Measurements from ENCODE around the gene CBARP. TPM values are rescaled to one million over a fixed set of nuclear protein-coding genes. Genes with fewer than 3 reads are reported as not detected.
A peak's percentile ranks its signal among the peaks of the same experiment; 100 is the strongest.

CBARP gene
- total RNA-seq, 6 donors from 2014 or later: 0.30 to 1.8 (median 1.0) TPM; not detected in 2

DNA sequence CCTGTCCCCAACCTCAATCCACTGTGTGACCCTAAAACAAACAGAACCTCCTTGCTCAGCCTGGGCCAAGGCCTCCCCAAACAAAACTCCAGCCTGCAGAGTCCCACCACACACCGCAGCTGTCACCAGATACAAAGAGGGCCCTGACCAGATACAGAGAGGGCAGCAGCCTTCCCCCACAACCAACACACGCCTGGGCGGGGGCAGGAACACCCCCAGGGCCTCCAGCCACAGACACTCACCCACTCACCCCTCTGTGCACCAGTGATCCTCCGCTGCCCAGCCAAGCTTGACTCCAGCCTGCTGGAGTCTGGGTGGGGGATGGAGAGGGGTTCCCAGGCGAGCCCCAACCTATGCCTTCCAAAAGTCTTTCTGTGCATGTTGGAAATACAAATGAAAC lies 25.4 kb upstream of the CBARP start:
- Histone ChIP-seq H3K4me1 (peaks cover 78 to 94% (median 88%) of the 10 kb centered on the region in 4 donors), H3K9me3 (no peaks in the 10 kb centered on the region), H3K4me3 (no peak overlapping the region), H3K36me3 (peaks cover 0 to 10% (median 4%) of the 10 kb centered on the region in 4 donors), H3K27ac (peak overlapping the region; percentile 91 to 100 (median 98)), H3K27me3 (no peaks in the 10 kb centered on the region)
- ATAC-seq (ENCODE audit: low FRiP score in 2 of 2) (no peak), DNase-seq (peak in 1 of 2 donors; percentile 33)
- TF ChIP-seq, protein P1, sequence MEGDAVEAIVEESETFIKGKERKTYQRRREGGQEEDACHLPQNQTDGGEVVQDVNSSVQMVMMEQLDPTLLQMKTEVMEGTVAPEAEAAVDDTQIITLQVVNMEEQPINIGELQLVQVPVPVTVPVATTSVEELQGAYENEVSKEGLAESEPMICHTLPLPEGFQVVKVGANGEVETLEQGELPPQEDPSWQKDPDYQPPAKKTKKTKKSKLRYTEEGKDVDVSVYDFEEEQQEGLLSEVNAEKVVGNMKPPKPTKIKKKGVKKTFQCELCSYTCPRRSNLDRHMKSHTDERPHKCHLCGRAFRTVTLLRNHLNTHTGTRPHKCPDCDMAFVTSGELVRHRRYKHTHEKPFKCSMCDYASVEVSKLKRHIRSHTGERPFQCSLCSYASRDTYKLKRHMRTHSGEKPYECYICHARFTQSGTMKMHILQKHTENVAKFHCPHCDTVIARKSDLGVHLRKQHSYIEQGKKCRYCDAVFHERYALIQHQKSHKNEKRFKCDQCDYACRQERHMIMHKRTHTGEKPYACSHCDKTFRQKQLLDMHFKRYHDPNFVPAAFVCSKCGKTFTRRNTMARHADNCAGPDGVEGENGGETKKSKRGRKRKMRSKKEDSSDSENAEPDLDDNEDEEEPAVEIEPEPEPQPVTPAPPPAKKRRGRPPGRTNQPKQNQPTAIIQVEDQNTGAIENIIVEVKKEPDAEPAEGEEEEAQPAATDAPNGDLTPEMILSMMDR (IDR thresholded peaks at IDR 0.05): no peak
- no peak for TF ChIP-seq EP300 (IDR thresholded peaks at IDR 0.05)
- TF ChIP-seq POLR2A (IDR thresholded peaks at IDR 0.05): no peak
- no peak for TF ChIP-seq POLR2AphosphoS5 (IDR thresholded peaks at IDR 0.05)
- WGBS, 2 donors: 84 to 100% methylated on average over 1 to 3 of the region's 5 CpGs

DNA sequence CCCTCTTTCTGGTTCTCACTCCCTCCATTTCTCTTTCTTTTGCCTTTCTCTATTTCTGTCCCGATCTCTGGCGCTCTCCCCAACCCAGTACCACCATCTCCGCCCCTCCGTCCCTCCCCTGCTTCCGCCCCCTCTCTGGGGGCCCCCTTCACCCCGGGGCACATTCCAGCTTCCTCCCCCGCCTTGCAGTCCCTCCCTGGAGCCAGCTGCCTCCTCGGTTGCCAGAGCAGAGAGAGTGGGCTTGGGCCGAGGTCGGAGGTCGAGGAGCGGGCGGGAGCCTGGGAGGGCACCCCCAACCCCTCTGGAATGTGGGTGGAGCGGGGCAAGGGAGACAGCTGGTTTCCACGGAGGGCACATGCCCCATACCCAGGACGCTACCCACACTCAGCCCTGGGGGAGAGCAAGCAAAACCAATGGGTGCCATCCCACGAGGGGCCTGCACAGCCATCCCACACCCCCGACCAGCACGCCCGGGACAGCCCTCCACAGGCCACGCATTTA lies 24.9 kb upstream of the CBARP start:
- Histone ChIP-seq H3K9me3 (no peaks in the 10 kb centered on the region), H3K4me1 (peaks cover 78 to 94% (median 88%) of the 10 kb centered on the region in 4 donors), H3K27me3 (no peaks in the 10 kb centered on the region), H3K36me3 (peaks cover 0 to 15% (median 9%) of the 10 kb centered on the region in 4 donors), H3K27ac (peak overlapping the region; percentile 91 to 100 (median 98)), H3K4me3 (peak overlapping the region in 3 of 4 donors; percentile 5 to 63 (median 62))
- TF ChIP-seq EP300 (IDR thresholded peaks at IDR 0.05): no peak
- TF ChIP-seq POLR2AphosphoS5 (IDR thresholded peaks at IDR 0.05): no peak
- TF ChIP-seq, protein P1 (IDR thresholded peaks at IDR 0.05): no peak
- TF ChIP-seq POLR2A (IDR thresholded peaks at IDR 0.05): no peak
- no peak for ATAC-seq (ENCODE audit: low FRiP score in 2 of 2)
- peak in 1 of 2 donors; percentile 81 for DNase-seq
- WGBS, 2 donors: 43 to 47% methylated on average over 13 to 21 of the region's 21 CpGs

DNA sequence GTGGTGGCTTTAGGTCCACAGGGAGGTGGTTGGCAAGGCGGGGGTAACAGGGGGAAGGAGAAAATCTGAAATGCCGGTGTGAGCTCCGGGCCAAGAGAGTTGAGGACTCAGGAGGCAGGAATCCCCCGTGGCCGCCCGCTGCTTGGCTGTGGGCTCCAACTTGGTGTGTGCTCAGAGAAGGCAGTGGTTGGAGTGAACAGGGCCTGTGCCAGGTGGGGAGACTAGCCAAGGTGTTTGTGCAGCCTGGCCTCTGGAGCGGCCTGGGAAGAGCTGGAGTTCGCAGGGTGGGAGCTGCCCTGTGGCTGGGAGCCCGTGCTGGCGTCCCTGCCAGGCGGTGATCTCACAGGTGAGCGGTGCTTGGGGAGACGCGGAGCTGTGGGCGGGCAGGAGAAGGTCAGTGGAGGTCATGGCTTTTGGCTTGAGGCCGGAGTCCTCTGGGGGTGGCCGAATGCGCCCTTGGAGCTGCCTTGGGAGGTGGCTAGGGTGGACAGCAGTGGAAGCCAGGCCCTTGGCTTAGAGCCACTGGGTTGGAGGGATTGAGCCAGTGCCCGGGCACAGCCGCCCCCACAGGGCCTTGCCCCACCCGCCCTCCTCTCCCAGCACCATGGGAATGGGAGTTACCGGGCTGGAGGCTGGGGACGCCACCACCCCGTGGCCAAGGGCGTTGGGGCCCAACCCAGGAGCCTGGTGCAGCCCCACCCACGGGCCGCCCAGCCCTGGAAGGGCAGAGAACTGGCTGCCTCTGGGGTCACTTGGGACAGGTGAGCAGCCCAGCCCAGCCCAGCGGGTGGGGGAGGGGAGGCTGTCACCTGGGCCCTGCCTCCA lies 24.2 kb upstream of the CBARP start:
- ATAC-seq (ENCODE audit: low FRiP score in 2 of 2) (peak in 1 of 2 donors; percentile 73), DNase-seq (peak; percentile 93 to 96)
- Histone ChIP-seq H3K36me3 (peaks cover 2 to 22% (median 16%) of the 10 kb centered on the region in 4 donors), H3K27ac (peak overlapping the region; percentile 91 to 100 (median 98)), H3K4me1 (peaks cover 78 to 94% (median 88%) of the 10 kb centered on the region in 4 donors), H3K9me3 (no peaks in the 10 kb centered on the region), H3K27me3 (no peaks in the 10 kb centered on the region), H3K4me3 (peak overlapping the region; percentile 1 to 63 (median 58))
- 21 to 24% methylated on average over 9 to 27 of the region's 28 CpGs for WGBS, 2 donors
- TF ChIP-seq POLR2AphosphoS5 (IDR thresholded peaks at IDR 0.05) (peak; percentile 43 to 48), POLR2A (IDR thresholded peaks at IDR 0.05) (peak in 2 of 4 donors; percentile 39 to 73), EP300 (IDR thresholded peaks at IDR 0.05) (peak in 1 of 4 donors; percentile 8)
- TF ChIP-seq, protein P1 (IDR thresholded peaks at IDR 0.05): no peak

DNA sequence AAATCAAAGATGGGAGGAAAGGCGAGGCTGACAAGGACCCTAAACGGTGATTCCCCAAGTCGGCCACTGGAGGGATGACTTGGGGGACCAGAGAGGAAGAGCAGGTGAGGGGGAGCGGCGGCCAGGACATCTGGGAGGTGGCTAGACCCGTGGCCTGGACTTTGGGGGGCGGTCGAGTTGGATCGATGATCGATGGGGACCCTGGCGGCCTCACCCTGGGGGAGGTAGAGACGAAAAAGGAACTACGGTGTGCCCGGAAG lies 23.7 kb upstream of the CBARP start:
- DNase-seq (no peak), ATAC-seq (ENCODE audit: low FRiP score in 2 of 2) (no peak)
- Histone ChIP-seq H3K4me1 (peaks cover 79 to 94% (median 88%) of the 10 kb centered on the region in 4 donors), H3K27me3 (no peaks in the 10 kb centered on the region), H3K36me3 (peaks cover 2 to 27% (median 21%) of the 10 kb centered on the region in 4 donors), H3K9me3 (no peaks in the 10 kb centered on the region), H3K27ac (peak overlapping the region; percentile 91 to 100 (median 98)), H3K4me3 (peak overlapping the region; percentile 1 to 63 (median 58))
- TF ChIP-seq EP300 (IDR thresholded peaks at IDR 0.05) (no peak), POLR2AphosphoS5 (IDR thresholded peaks at IDR 0.05) (no peak), POLR2A (IDR thresholded peaks at IDR 0.05) (no peak)
- TF ChIP-seq, protein P1 (IDR thresholded peaks at IDR 0.05): peak in 3 of 6 experiments; percentile 3 to 57 (median 55)
- WGBS, 2 donors: 15 to 22% methylated on average over 14 of the region's 14 CpGs

All from upper lobe of left lung (tissue), 6 donors.